ENCODE measurements around the gene PRKAG2. TPM values are rescaled to one million over a fixed set of nuclear protein-coding genes. Genes with fewer than 3 reads are reported as not detected.

Gene PRKAG2
- total RNA-seq, 1 donor from 2014 or later = 13.5 TPM

GRCh38 chr7:151657173-151657572, 219.7 kb downstream of the PRKAG2 start:
- DNase-seq (ENCODE audit: low read depth in 2 of 2) = no peak

GRCh38 chr7:151655555-151655954, 221.4 kb downstream of the PRKAG2 start:
- DNase-seq (ENCODE audit: low read depth in 2 of 2) = no peak

GRCh38 chr7:151652111-151652510, 224.8 kb downstream of the PRKAG2 start:
- DNase-seq (ENCODE audit: low read depth in 2 of 2) = no peak

- no peak for DNase-seq (ENCODE audit: low read depth in 2 of 2)
Observed at GRCh38 chr7:151650161-151650560, 226.8 kb downstream of the PRKAG2 start.

- no peak for DNase-seq (ENCODE audit: low read depth in 2 of 2)
Observed at GRCh38 chr7:151648429-151648828, 228.5 kb downstream of the PRKAG2 start.

GRCh38 chr7:151647874-151648273, 229.0 kb downstream of the PRKAG2 start:
- no peak for DNase-seq (ENCODE audit: low read depth in 2 of 2)

- no peak for DNase-seq (ENCODE audit: low read depth in 2 of 2)
Observed at GRCh38 chr7:151647006-151647405, 229.9 kb downstream of the PRKAG2 start.

- no peak for DNase-seq (ENCODE audit: low read depth in 2 of 2)
Observed at GRCh38 chr7:151645311-151645710, 231.6 kb downstream of the PRKAG2 start.

- DNase-seq (ENCODE audit: low read depth in 2 of 2) = no peak
Observed at GRCh38 chr7:151644554-151644953, 232.4 kb downstream of the PRKAG2 start.

- no peak for DNase-seq (ENCODE audit: low read depth in 2 of 2)
Observed at GRCh38 chr7:151642746-151643145, 234.2 kb downstream of the PRKAG2 start.

GRCh38 chr7:151641587-151641986, 235.3 kb downstream of the PRKAG2 start:
- no peak for DNase-seq (ENCODE audit: low read depth in 2 of 2)

- DNase-seq (ENCODE audit: low read depth in 2 of 2) = peak in 1 of 2 donors; percentile 36
Observed at GRCh38 chr7:151637781-151638261, 239.1 kb downstream of the PRKAG2 start.

GRCh38 chr7:151634643-151635042, 242.3 kb downstream of the PRKAG2 start:
- no peak for DNase-seq (ENCODE audit: low read depth in 2 of 2)

- no peak for DNase-seq (ENCODE audit: low read depth in 2 of 2)
Observed at GRCh38 chr7:151633516-151633812, 243.5 kb downstream of the PRKAG2 start.

GRCh38 chr7:151632750-151633515, 244.0 kb downstream of the PRKAG2 start:
- peak in 1 of 2 donors; percentile 20 for DNase-seq (ENCODE audit: low read depth in 2 of 2)

GRCh38 chr7:151631953-151632749, 244.8 kb downstream of the PRKAG2 start:
- peak; percentile 80 to 92 for DNase-seq (ENCODE audit: low read depth in 2 of 2)

- DNase-seq (ENCODE audit: low read depth in 2 of 2) = peak; percentile 43 to 46
Observed at GRCh38 chr7:151631570-151631952, 245.4 kb downstream of the PRKAG2 start.

GRCh38 chr7:151630851-151631569, 245.9 kb downstream of the PRKAG2 start:
- DNase-seq (ENCODE audit: low read depth in 2 of 2) = peak in 1 of 2 donors; percentile 34

GRCh38 chr7:151630358-151630757, 246.6 kb downstream of the PRKAG2 start:
- no peak for DNase-seq (ENCODE audit: low read depth in 2 of 2)

GRCh38 chr7:151629713-151630272, 247.1 kb downstream of the PRKAG2 start:
- no peak for DNase-seq (ENCODE audit: low read depth in 2 of 2)

GRCh38 chr7:151628846-151629604, 247.9 kb downstream of the PRKAG2 start:
- no peak for DNase-seq (ENCODE audit: low read depth in 2 of 2)
